D721Med (cell line): Measurements from ENCODE around the gene CXorf66.

ENCODE experiments used
- DNase-seq: peaks from one replicate; pipeline ENCODE4 v3.0.0; 2011; ENCODE audit warnings: low spot score; ENCODE audit not compliant: insufficient read length
- FAIRE-seq: peaks from 2 replicates; lab custom pipeline; 2011; peaks lifted over from hg19 to GRCh38; lab: Jason Lieb, UNC
- TF ChIP-seq, protein P1 (sequence below): IDR thresholded peaks from 2 replicates; pipeline ENCODE4 v1.5.1; 2012; ENCODE audit warnings: mild to moderate bottlenecking, control low read depth; ENCODE audit not compliant: insufficient read depth; ENCODE audit errors: missing control alignments

The CXorf66 gene

DNA sequence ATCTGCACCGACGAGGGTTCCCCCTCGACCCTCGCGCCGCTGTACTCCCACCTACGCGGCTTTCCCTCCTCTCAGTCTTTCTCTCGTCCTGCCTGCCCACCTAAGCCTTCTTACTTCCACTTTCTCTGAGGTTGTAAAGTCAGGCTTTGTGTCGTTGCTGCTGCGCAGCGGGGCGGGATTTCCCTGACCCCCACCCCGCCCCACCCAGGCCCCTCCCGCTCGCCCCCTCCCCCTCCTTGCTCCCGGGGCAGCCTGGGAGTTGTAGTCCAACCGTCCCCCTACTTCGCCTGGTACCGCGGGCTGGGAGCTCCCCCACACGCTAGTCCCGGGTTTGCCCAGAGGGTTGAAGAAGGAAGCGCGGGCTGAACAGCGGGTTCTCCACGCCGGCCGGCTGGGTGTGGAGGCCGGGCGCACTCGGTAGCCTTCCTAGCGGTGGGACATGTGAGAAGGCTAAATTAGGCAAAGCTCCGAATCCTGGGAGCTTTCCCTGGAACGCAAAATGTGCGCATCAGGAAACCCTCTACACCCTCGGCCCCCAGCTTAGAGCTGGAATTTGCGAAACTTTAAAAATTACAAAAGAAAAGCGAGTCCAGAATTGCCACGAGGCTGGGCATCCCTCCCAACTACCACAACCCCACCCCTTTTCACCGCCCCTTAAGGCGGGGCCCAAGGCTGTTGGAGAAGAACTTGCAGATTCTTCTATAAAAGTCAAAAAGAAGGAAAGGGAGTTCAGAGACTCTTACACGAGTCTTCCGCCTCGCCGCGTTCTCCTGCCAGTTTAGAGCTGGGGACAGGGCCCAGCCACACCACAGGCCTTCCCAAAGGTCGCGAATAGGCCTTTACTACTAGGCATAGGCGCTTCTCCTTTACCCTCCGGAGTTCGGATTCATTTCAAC lies 32.2 kb downstream of the CXorf66 start, which contains the start of gene ATP11C:
TSS of gene ATP11C (minus strand) at position 153 of the 896 bp plus-strand sequence. CDS start 1,011 bp downstream, outside the sequence.
- DNase-seq (peak; percentile 14), FAIRE-seq (no peak)
- TF ChIP-seq, protein P1, sequence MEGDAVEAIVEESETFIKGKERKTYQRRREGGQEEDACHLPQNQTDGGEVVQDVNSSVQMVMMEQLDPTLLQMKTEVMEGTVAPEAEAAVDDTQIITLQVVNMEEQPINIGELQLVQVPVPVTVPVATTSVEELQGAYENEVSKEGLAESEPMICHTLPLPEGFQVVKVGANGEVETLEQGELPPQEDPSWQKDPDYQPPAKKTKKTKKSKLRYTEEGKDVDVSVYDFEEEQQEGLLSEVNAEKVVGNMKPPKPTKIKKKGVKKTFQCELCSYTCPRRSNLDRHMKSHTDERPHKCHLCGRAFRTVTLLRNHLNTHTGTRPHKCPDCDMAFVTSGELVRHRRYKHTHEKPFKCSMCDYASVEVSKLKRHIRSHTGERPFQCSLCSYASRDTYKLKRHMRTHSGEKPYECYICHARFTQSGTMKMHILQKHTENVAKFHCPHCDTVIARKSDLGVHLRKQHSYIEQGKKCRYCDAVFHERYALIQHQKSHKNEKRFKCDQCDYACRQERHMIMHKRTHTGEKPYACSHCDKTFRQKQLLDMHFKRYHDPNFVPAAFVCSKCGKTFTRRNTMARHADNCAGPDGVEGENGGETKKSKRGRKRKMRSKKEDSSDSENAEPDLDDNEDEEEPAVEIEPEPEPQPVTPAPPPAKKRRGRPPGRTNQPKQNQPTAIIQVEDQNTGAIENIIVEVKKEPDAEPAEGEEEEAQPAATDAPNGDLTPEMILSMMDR = no peak

GRCh38 chrX:139932073-139932900 lies 33.0 kb downstream of the CXorf66 start:
- FAIRE-seq (no peak), DNase-seq (no peak)
- TF ChIP-seq, protein P1 = no peak

DNA sequence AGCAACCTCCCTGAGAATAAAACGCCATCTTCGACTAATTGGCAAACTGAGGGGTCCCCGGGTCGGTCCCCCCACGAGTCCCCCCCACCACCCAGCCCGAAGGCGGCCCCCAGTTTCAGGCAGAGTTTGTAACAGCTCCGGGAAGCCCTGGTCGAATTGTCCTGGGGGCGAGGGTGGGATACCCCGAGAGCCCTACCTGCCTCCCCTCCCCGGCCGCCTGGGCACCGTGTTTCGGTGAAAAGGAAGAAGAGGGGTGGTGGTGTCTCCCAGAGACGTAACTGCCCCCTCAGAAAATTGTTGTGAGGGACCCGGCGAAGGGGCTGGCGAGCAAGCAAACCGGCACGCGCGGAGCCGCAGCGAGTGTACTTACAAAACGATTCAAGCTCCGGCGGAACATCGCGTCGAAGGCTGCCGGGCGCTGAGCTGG lies 33.7 kb downstream of the CXorf66 start:
- FAIRE-seq (no peak), DNase-seq (no peak)
- TF ChIP-seq, protein P1 = no peak

DNA sequence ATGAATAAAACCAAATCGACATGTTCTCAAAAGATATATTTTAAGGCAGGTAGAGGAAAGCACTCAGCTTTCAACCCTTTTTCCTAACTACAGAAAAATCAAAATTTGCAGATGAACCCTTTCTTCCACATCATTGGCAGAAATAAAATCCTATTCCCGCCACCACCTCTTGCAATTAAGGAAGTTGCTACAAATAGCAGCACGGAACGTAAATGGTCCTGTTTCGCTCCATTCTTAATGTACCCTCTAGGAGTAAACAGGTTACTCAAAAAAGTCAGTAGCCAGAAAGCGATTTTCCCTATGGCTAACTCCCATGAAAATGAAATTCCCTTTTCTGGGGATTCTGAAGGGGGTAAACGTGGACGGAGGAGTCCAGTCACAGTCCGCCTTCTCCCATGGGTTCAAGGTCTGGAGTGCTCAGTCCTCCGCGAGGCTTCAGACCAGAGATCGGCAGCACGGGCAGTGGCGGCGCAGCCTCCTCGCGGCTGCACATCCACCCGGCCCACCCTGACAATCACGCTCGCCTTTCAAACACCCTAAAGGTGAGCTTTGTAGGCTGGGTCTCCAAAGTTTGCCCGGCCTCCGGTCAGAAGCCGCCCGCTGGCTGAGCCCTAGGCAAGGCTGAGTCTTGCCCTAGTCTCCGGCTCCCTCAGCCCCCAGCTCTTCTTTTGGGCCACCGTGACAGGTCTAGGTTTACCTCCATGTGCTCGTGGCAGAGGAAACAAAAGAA lies 34.2 kb downstream of the CXorf66 start:
- DNase-seq (no peak), FAIRE-seq (no peak)
- TF ChIP-seq, protein P1 = no peak

DNA sequence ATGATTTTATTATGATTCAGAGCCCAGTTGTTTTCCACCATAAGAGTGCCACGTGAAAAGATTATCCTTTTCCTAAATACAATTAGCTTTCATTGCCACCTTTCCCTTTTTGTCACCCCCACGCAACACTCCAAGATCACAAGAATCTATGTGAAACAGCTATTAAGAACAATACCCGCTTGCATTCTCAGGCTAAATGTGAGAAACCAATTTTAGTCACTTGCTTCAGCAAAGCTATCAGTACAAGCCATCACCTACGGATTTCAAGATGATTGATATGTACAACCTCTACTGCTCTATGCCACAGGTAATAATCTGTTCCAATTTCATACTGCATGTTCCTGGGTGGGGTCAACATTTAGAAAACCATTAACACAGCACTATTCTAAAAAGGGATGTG lies 34.9 kb downstream of the CXorf66 start:
- TF ChIP-seq, protein P1 = no peak
- FAIRE-seq = no peak
- DNase-seq = no peak

DNA sequence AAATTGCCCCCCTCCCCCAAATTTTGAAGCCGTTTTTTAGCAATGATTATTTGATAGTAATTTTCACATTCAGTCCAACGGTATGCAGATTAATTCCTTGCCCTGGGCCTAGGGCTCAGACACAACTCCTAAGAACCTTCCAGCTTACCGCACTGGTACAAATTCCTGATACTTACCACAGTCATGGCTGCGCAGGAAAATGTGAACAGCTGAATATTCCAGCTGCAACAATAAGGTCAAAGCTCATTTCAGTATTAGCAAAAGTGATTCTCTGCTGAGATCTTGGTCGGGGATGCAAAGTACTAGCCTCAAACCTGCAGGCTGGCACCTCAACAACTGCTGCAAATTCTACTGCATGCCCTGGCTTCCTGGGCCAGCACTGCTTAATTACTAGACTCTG lies 35.4 kb downstream of the CXorf66 start:
- TF ChIP-seq, protein P1 = no peak
- no peak for FAIRE-seq
- no peak for DNase-seq
